CD4-positive, CD25-positive, alpha-beta regulatory T cell (primary cell): Measurements from ENCODE around the gene C4BPB. TPM values are rescaled to one million over a fixed set of nuclear protein-coding genes. Genes with fewer than 3 reads are reported as not detected.
A peak's percentile ranks its signal among the peaks of the same experiment; 100 is the strongest.

ENCODE experiments used
- ATAC-seq, 2 donors: fragments of 150-1000 bp; cut with Tn5 transposase; one replicate each; pipeline ENCODE4 v1.10.0; 2021; ENCODE audit warnings: low read depth in 2 of 2, moderate number of reproducible peaks in 2 of 2, moderate library complexity in 1 of 2
- DNase-seq, 3 donors: peaks; one replicate each; pipeline versions ENCODE4 v3.0.0 to v3.0.0-alpha.2; 2012 to 2022; ENCODE audit warnings: mixed read lengths in 1 of 3
- H3K27ac ChIP-seq: one replicate; pipeline ENCODE4 v1.7.0; 2013; ENCODE audit warnings: mild to moderate bottlenecking, low read length; ENCODE audit not compliant: insufficient read depth, poor library complexity, severe bottlenecking
- H3K27me3 ChIP-seq: one replicate; pipeline ENCODE4 v1.7.0; 2013; ENCODE audit warnings: low read length; ENCODE audit not compliant: control insufficient read depth, insufficient read depth
- H3K36me3 ChIP-seq: one replicate; pipeline ENCODE4 v1.7.0; 2013; ENCODE audit warnings: mild to moderate bottlenecking, low read length, moderate library complexity; ENCODE audit not compliant: control insufficient read depth, insufficient read depth
- H3K4me1 ChIP-seq: 2 replicates; pipeline ENCODE4 v1.7.0; 2013; ENCODE audit warnings: mild to moderate bottlenecking, low read length; ENCODE audit not compliant: insufficient read depth, control insufficient read depth, poor library complexity, severe bottlenecking
- H3K4me3 ChIP-seq: one replicate; pipeline ENCODE4 v1.7.0; 2013; ENCODE audit warnings: low read depth, mild to moderate bottlenecking, low read length, moderate library complexity
- H3K9me3 ChIP-seq, 2 experiments: 1 replicate in 1 of 2; 2 replicates in 1 of 2; pipeline ENCODE4 v1.7.0; 2013; ENCODE audit warnings: low read length in 2 of 2, mild to moderate bottlenecking in 1 of 2, moderate library complexity in 1 of 2; ENCODE audit not compliant: control insufficient read depth in 2 of 2
- H3K27ac Mint-ChIP-seq, 3 donors: one replicate each; pipeline ENCODE4 v1.8.0; 2020 to 2022; ENCODE audit warnings: mild to moderate bottlenecking in 3 of 3, mixed read lengths in 3 of 3, moderate library complexity in 2 of 3
- H3K27me3 Mint-ChIP-seq: one replicate; pipeline ENCODE4 v1.8.0; 2022; ENCODE audit warnings: mild to moderate bottlenecking, mixed read lengths
- H3K36me3 Mint-ChIP-seq: one replicate; pipeline ENCODE4 v1.8.0; 2020; ENCODE audit warnings: mixed read lengths
- H3K4me1 Mint-ChIP-seq, 4 donors: one replicate each; pipeline ENCODE4 v1.8.0; 2020 to 2022; ENCODE audit warnings: mixed read lengths in 4 of 4, mild to moderate bottlenecking in 1 of 4
- H3K4me3 Mint-ChIP-seq, 4 donors: one replicate each; pipeline ENCODE4 v1.8.0; 2020 to 2022; ENCODE audit warnings: mild to moderate bottlenecking in 4 of 4, mixed read lengths in 4 of 4, moderate library complexity in 3 of 4
- H3K9me3 Mint-ChIP-seq, 7 donors: one replicate each; pipeline ENCODE4 v1.8.0; 2020 to 2022; ENCODE audit warnings: mixed read lengths in 7 of 7, mild to moderate bottlenecking in 3 of 7, moderate library complexity in 2 of 7
- polyA plus RNA-seq, 4 donors: library from polyadenylated mRNA; unstranded; fragments of 300-500 nt; fragmentation: Illumina TruSeq; gene quantifications; one replicate each; pipeline ENCODE4 v1.2.3, GENCODE V29; 2021
- total RNA-seq: library from RNA; stranded (reverse); gene quantifications from one replicate; pipeline ENCODE4 v1.2.3, GENCODE V29; 2022

Gene C4BPB
- total and polyA plus RNA-seq, 5 donors from 2014 or later, result 0.72 TPM; not detected in 4

- Histone ChIP-seq H3K27ac (no peak within 1 kb of the TSS), H3K4me1 (no peaks in the 10 kb centered on the region)
- H3K36me3 Mint-ChIP-seq, result no peaks in the 10 kb centered on the region
Observed at GRCh38 chr1:207103892-207104373, 15.3 kb downstream of the C4BPB start, which contains the start of gene C4BPA. Gene C4BPA (plus strand): TSS chr1:207104233. CDS start chr1:207113026, 8,793 bp downstream.

GRCh38 chr1:207109004-207109403, 20.3 kb downstream of the C4BPB start:
- ATAC-seq (no peak), DNase-seq (no peak)
- Histone ChIP-seq H3K4me3 (no peak overlapping the region), H3K9me3 (no peaks in the 10 kb centered on the region), H3K27ac (no peak overlapping the region), H3K27me3 (peaks cover 11% of the 10 kb centered on the region), H3K4me1 (no peaks in the 10 kb centered on the region), H3K36me3 (no peaks in the 10 kb centered on the region)
- Mint-ChIP-seq H3K4me1 (no peaks in the 10 kb centered on the region), H3K36me3 (no peaks in the 10 kb centered on the region), H3K27me3 (peaks cover 26% of the 10 kb centered on the region), H3K27ac (no peak overlapping the region), H3K9me3 (peaks cover 0 to 3% (median 0%) of the 10 kb centered on the region in 7 donors), H3K4me3 (no peak overlapping the region)

More at GRCh38 chr1:207103892-207104373, 15.3 kb downstream of the C4BPB start, which contains the start of gene C4BPA:
- Mint-ChIP-seq H3K27ac (peak within 1 kb of the TSS in 1 of 3 donors; percentile 40), H3K4me1 (no peaks in the 10 kb centered on the region), H3K9me3 (peaks cover 0 to 3% (median 0%) of the 10 kb centered on the region in 7 donors), H3K4me3 (no peak within 1 kb of the TSS), H3K27me3 (peaks cover 21% of the 10 kb centered on the region)
- no peak for ATAC-seq
- no peak within 1 kb of the TSS for H3K4me3 ChIP-seq
- H3K36me3 ChIP-seq, result no peaks in the 10 kb centered on the region
- H3K27me3 ChIP-seq, result peaks cover 6% of the 10 kb centered on the region
- DNase-seq, result no peak
- H3K9me3 ChIP-seq, result no peaks in the 10 kb centered on the region

GRCh38 chr1:207112616-207113296, 24.1 kb downstream of the C4BPB start:
- Mint-ChIP-seq H3K9me3 (no peaks in the 10 kb centered on the region), H3K27ac (no peak overlapping the region), H3K4me1 (no peaks in the 10 kb centered on the region), H3K27me3 (peaks cover 33% of the 10 kb centered on the region), H3K4me3 (no peak overlapping the region), H3K36me3 (no peaks in the 10 kb centered on the region)
- peaks cover 8% of the 10 kb centered on the region for H3K27me3 ChIP-seq
- H3K36me3 ChIP-seq, result no peaks in the 10 kb centered on the region
- no peak for DNase-seq
- ATAC-seq, result no peak
- no peaks in the 10 kb centered on the region for H3K4me1 ChIP-seq
- no peak overlapping the region for H3K4me3 ChIP-seq
- H3K9me3 ChIP-seq, result no peaks in the 10 kb centered on the region
- no peak overlapping the region for H3K27ac ChIP-seq

GRCh38 chr1:207115269-207115668, 26.6 kb downstream of the C4BPB start:
- H3K4me3 Mint-ChIP-seq, result no peak overlapping the region
- H3K4me1 Mint-ChIP-seq, result no peaks in the 10 kb centered on the region
- H3K36me3 ChIP-seq, result no peaks in the 10 kb centered on the region
- H3K36me3 Mint-ChIP-seq, result no peaks in the 10 kb centered on the region
- H3K27me3 Mint-ChIP-seq, result peaks cover 33% of the 10 kb centered on the region
- no peak overlapping the region for H3K27ac Mint-ChIP-seq
- ATAC-seq, result no peak
- no peaks in the 10 kb centered on the region for H3K27me3 ChIP-seq
- H3K4me1 ChIP-seq, result no peaks in the 10 kb centered on the region
- H3K27ac ChIP-seq, result no peak overlapping the region
- DNase-seq, result no peak
- H3K9me3 ChIP-seq, result no peaks in the 10 kb centered on the region
- no peak overlapping the region for H3K4me3 ChIP-seq
- H3K9me3 Mint-ChIP-seq, result peaks cover 0 to 1% (median 0%) of the 10 kb centered on the region in 7 donors

GRCh38 chr1:207124389-207124788, 35.7 kb downstream of the C4BPB start:
- peaks cover 9% of the 10 kb centered on the region for H3K27me3 ChIP-seq
- H3K36me3 Mint-ChIP-seq, result no peaks in the 10 kb centered on the region
- no peaks in the 10 kb centered on the region for H3K36me3 ChIP-seq
- H3K9me3 Mint-ChIP-seq, result peaks cover 2 to 17% (median 10%) of the 10 kb centered on the region in 7 donors
- peaks cover 18% of the 10 kb centered on the region for H3K27me3 Mint-ChIP-seq
- no peaks in the 10 kb centered on the region for H3K4me1 Mint-ChIP-seq
- H3K4me3 Mint-ChIP-seq, result no peak overlapping the region
- H3K9me3 ChIP-seq, result peaks cover 10 to 19% of the 10 kb centered on the region in 2 experiments
- no peak for DNase-seq
- no peaks in the 10 kb centered on the region for H3K4me1 ChIP-seq
- no peak overlapping the region for H3K27ac ChIP-seq
- H3K27ac Mint-ChIP-seq, result no peak overlapping the region
- ATAC-seq, result no peak
- no peak overlapping the region for H3K4me3 ChIP-seq

GRCh38 chr1:207128336-207128921, 39.8 kb downstream of the C4BPB start:
- no peak overlapping the region for H3K4me3 ChIP-seq
- Mint-ChIP-seq H3K9me3 (peaks cover 3 to 32% (median 16%) of the 10 kb centered on the region in 7 donors), H3K36me3 (no peaks in the 10 kb centered on the region), H3K4me1 (no peaks in the 10 kb centered on the region), H3K27ac (no peak overlapping the region), H3K4me3 (no peak overlapping the region), H3K27me3 (peaks cover 9% of the 10 kb centered on the region)
- ATAC-seq, result no peak
- no peaks in the 10 kb centered on the region for H3K4me1 ChIP-seq
- peaks cover 16 to 27% of the 10 kb centered on the region in 2 experiments for H3K9me3 ChIP-seq
- H3K36me3 ChIP-seq, result no peaks in the 10 kb centered on the region
- peaks cover 8% of the 10 kb centered on the region for H3K27me3 ChIP-seq
- no peak overlapping the region for H3K27ac ChIP-seq
- DNase-seq, result no peak

GRCh38 chr1:207129053-207129452, 40.4 kb downstream of the C4BPB start:
- Mint-ChIP-seq H3K36me3 (no peaks in the 10 kb centered on the region), H3K9me3 (peaks cover 3 to 32% (median 16%) of the 10 kb centered on the region in 7 donors), H3K4me3 (no peak overlapping the region), H3K27ac (no peak overlapping the region), H3K4me1 (no peaks in the 10 kb centered on the region), H3K27me3 (peaks cover 8% of the 10 kb centered on the region)
- ATAC-seq (no peak), DNase-seq (no peak)
- no peaks in the 10 kb centered on the region for H3K4me1 ChIP-seq
- peaks cover 16 to 27% of the 10 kb centered on the region in 2 experiments for H3K9me3 ChIP-seq
- H3K27ac ChIP-seq, result no peak overlapping the region
- H3K4me3 ChIP-seq, result no peak overlapping the region
- no peaks in the 10 kb centered on the region for H3K36me3 ChIP-seq
- peaks cover 7% of the 10 kb centered on the region for H3K27me3 ChIP-seq
